AG09309 (cell line): ENCODE data around the gene ACSL1.

Source experiments
- DNase-seq: peaks from one replicate; pipeline ENCODE4 v3.0.0-alpha.2; 2010; ENCODE audit warnings: low read depth
- H3K4me3 ChIP-seq: 2 replicates; pipeline ENCODE4 v1.5.1; 2011; ENCODE audit warnings: mild to moderate bottlenecking, low read depth, low read length, moderate library complexity; ENCODE audit not compliant: control insufficient read depth
- TF ChIP-seq, protein P1 (sequence below): IDR thresholded peaks from 2 replicates; pipeline ENCODE4 v1.5.1; 2011; ENCODE audit warnings: mild to moderate bottlenecking, low read depth, low read length, inconsistent platforms; ENCODE audit not compliant: insufficient read depth, control insufficient read depth; ENCODE audit errors: missing control alignments

ACSL1 gene

DNA sequence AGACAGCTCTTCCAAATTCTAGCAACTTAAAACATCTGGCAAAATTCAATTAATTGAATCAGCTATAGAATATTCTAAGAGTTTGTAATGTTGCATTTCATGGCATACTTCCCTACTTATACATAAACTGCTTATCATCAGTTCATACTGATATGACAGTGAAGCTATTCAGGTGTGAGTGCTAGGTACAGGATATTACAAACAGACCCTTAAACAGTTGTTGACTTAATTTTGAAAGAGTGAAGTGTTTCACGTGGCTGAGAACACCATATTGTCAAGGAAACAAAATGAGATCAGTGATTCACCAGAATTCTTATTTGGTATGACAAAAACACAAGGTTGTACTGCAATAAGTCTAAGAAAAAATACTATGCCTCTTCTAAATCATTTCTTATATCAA, 119.3 kb downstream of the ACSL1 start:
- H3K4me3 ChIP-seq: no peak overlapping the region
- no peak for DNase-seq
- TF ChIP-seq, protein P1, sequence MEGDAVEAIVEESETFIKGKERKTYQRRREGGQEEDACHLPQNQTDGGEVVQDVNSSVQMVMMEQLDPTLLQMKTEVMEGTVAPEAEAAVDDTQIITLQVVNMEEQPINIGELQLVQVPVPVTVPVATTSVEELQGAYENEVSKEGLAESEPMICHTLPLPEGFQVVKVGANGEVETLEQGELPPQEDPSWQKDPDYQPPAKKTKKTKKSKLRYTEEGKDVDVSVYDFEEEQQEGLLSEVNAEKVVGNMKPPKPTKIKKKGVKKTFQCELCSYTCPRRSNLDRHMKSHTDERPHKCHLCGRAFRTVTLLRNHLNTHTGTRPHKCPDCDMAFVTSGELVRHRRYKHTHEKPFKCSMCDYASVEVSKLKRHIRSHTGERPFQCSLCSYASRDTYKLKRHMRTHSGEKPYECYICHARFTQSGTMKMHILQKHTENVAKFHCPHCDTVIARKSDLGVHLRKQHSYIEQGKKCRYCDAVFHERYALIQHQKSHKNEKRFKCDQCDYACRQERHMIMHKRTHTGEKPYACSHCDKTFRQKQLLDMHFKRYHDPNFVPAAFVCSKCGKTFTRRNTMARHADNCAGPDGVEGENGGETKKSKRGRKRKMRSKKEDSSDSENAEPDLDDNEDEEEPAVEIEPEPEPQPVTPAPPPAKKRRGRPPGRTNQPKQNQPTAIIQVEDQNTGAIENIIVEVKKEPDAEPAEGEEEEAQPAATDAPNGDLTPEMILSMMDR: no peak

DNA sequence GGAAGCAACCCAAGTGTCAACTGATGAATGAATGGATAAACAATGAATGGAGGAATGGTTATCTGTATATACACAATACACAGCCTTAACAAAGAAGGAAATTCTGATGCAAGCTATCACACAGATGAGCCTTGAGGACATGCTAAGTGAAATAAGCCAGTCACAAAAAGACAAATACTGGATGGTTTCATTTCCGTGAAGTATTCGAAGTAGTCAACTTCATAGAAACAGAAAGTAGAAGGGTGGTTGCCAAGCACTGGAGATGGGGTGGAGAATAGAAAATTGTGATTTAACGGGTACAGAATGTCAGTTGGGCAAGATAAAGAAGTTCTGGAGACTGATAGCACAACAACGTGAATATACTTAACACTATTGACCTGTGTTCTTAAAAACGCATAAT, 120.1 kb downstream of the ACSL1 start:
- TF ChIP-seq, protein P1: no peak

More for the DNA sequence above, 120.1 kb downstream of the ACSL1 start:
- no peak overlapping the region for H3K4me3 ChIP-seq
- DNase-seq: no peak
